Hematopoietic multipotent progenitor cell treated with erythropoietin and hydrocortisone succinate and interleukin-3 and kit ligand, for 17 days (in vitro differentiated cells): Measurements from ENCODE around the gene DDX6.
"Not testable (repeated sequence)": the region's sequence is repeated elsewhere in the genome, so short reads cannot be mapped to it uniquely, and the experiment has no call there.

Experiments
- DNase-seq: peaks from one replicate; pipeline ENCODE4 v3.0.0-alpha.2; 2015; ENCODE audit warnings: low spot score

The DDX6 gene

GRCh38 chr11:118791111-118791960 lies at the start of gene DDX6:
DDX6 (minus strand) TSS chr11:118791164; CDS start chr11:118786251, 4,913 bp downstream.
- peak; percentile 88 for DNase-seq

- DNase-seq = no peak
Observed at GRCh38 chr11:118838905-118839553, 48.1 kb upstream of the DDX6 start.

GRCh38 chr11:118837868-118838267 lies 46.9 kb upstream of the DDX6 start:
- no peak for DNase-seq

- DNase-seq = no peak
Observed at GRCh38 chr11:118834427-118835028, 43.6 kb upstream of the DDX6 start.

GRCh38 chr11:118827118-118827517 lies 36.2 kb upstream of the DDX6 start:
- no peak for DNase-seq

GRCh38 chr11:118822936-118823510 lies 32.1 kb upstream of the DDX6 start:
- DNase-seq = not testable (repeated sequence)

- DNase-seq = no peak
Observed at GRCh38 chr11:118820412-118821357, 29.7 kb upstream of the DDX6 start.

- DNase-seq = not testable (repeated sequence)
Observed at GRCh38 chr11:118820025-118820379, 29.0 kb upstream of the DDX6 start.

- DNase-seq = no peak
Observed at GRCh38 chr11:118819334-118820024, 28.5 kb upstream of the DDX6 start.

GRCh38 chr11:118818130-118818529 lies 27.2 kb upstream of the DDX6 start:
- no peak for DNase-seq

GRCh38 chr11:118813551-118813950 lies 22.6 kb upstream of the DDX6 start:
- DNase-seq = no peak

GRCh38 chr11:118812485-118812884 lies 21.5 kb upstream of the DDX6 start:
- no peak for DNase-seq

GRCh38 chr11:118807800-118808778 lies 17.1 kb upstream of the DDX6 start:
- no peak for DNase-seq

- no peak for DNase-seq
Observed at GRCh38 chr11:118806400-118806799, 15.4 kb upstream of the DDX6 start.

- DNase-seq = no peak
Observed at GRCh38 chr11:118804094-118804493, 13.1 kb upstream of the DDX6 start.

GRCh38 chr11:118799372-118799771 lies 8.4 kb upstream of the DDX6 start:
- no peak for DNase-seq

GRCh38 chr11:118797510-118797909 lies 6.5 kb upstream of the DDX6 start:
- no peak for DNase-seq

- peak; percentile 76 for DNase-seq
Observed at GRCh38 chr11:118792570-118793124, 1.7 kb upstream of the DDX6 start.

- DNase-seq = no peak
Observed at GRCh38 chr11:118791961-118792569, 1.1 kb upstream of the DDX6 start.
